ENCODE results near the gene HEATR3.

DNA sequence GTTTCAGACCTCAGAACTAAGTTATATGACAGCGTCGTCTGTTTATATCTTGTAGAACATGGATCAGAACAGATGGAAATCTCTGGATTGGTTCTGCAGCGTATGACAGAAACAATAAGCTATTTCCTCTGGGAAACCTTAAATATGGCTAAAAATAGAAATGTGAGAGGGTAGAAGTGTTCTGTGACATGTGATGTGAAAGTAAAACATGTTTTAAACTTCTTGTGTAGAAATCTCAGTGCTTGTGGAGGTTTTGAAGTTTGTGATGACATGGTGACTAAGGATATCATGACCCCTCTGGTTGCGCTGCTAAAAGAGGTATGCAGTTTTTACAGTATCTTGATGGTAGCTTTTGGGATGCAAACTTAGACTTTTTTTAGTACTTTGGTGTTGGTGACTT lies 2.8 kb downstream of the HEATR3 start:
- TF ChIP-seq, protein P1, sequence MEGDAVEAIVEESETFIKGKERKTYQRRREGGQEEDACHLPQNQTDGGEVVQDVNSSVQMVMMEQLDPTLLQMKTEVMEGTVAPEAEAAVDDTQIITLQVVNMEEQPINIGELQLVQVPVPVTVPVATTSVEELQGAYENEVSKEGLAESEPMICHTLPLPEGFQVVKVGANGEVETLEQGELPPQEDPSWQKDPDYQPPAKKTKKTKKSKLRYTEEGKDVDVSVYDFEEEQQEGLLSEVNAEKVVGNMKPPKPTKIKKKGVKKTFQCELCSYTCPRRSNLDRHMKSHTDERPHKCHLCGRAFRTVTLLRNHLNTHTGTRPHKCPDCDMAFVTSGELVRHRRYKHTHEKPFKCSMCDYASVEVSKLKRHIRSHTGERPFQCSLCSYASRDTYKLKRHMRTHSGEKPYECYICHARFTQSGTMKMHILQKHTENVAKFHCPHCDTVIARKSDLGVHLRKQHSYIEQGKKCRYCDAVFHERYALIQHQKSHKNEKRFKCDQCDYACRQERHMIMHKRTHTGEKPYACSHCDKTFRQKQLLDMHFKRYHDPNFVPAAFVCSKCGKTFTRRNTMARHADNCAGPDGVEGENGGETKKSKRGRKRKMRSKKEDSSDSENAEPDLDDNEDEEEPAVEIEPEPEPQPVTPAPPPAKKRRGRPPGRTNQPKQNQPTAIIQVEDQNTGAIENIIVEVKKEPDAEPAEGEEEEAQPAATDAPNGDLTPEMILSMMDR (IDR thresholded peaks at IDR 0.05) = no peak
- no peak for TF ChIP-seq EZH2 (IDR thresholded peaks at IDR 0.05; ENCODE audit: borderline replicate concordance, insufficient read depth, low read depth, low read length, poor library complexity, severe bottlenecking)
